HepG2 (cell line): Measurements from ENCODE around the gene NAGS. TPM values are rescaled to one million over a fixed set of nuclear protein-coding genes. Genes with fewer than 3 reads are reported as not detected.
A peak's percentile ranks its signal among the peaks of the same experiment; 100 is the strongest.

ENCODE experiments used
- ATF6 ChIP-seq: sonication (generic); formaldehyde crosslinking; conservative IDR thresholded peaks from 2 replicates; pipeline ENCODE4 v1.4.0; 2020; ENCODE audit warnings: missing genetic modification reagents
- EZH2 ChIP-seq: conservative IDR thresholded peaks from 2 replicates; pipeline ENCODE4 v1.6.1; 2012; ENCODE audit warnings: mild to moderate bottlenecking, low read depth, low read length, moderate library complexity
- HCFC1 ChIP-seq: fragments of 150-350 bp; IDR thresholded peaks from 2 replicates; pipeline ENCODE4 v1.6.1; 2014; ENCODE audit warnings: low read depth, low read length
- HDAC2 ChIP-seq: sonication (generic); formaldehyde crosslinking; IDR thresholded peaks from 2 replicates; pipeline ENCODE4 v1.4.0; 2020; ENCODE audit warnings: missing genetic modification reagents
- HOXA3 ChIP-seq: sonication (generic); formaldehyde crosslinking; IDR thresholded peaks from 2 replicates; pipeline ENCODE4 v1.5.0; 2020; ENCODE audit warnings: missing genetic modification reagents
- IKZF4 ChIP-seq: sonication (generic); formaldehyde crosslinking; IDR thresholded peaks from 2 replicates; pipeline ENCODE4 v1.5.1; 2020; ENCODE audit warnings: borderline replicate concordance, mild to moderate bottlenecking, low read depth, missing genetic modification reagents; ENCODE audit errors: not compliant biosample characterization
- MED8 ChIP-seq: sonication (generic); formaldehyde crosslinking; IDR thresholded peaks from 2 replicates; pipeline ENCODE4 v1.8.1; 2023; ENCODE audit warnings: mild to moderate bottlenecking, missing genetic modification reagents; ENCODE audit not compliant: insufficient replicate concordance
- MIER2 ChIP-seq: IDR thresholded peaks from 2 replicates; pipeline ENCODE4 v1.6.1; 2016; ENCODE audit warnings: missing biosample characterization, missing genetic modification reagents
- NFE2 ChIP-seq: sonication (generic); formaldehyde crosslinking; IDR thresholded peaks from 2 replicates; pipeline ENCODE4 v1.4.0; 2020; ENCODE audit warnings: missing genetic modification reagents
- PAF1 ChIP-seq: IDR thresholded peaks from 2 replicates; pipeline ENCODE4 v1.6.1; 2016; ENCODE audit warnings: missing genetic modification reagents, missing compliant biosample characterization
- RFX1 ChIP-seq: fragments of 450-650 bp; IDR thresholded peaks from 2 replicates; pipeline ENCODE4 v1.6.1; 2017
- SMYD3 ChIP-seq: sonication (generic); formaldehyde crosslinking; IDR thresholded peaks from 2 replicates; pipeline ENCODE4 v1.8.1; 2023; ENCODE audit warnings: mild to moderate bottlenecking, missing genetic modification reagents
- ZC3H13 ChIP-seq: sonication (generic); formaldehyde crosslinking; IDR thresholded peaks from 2 replicates; pipeline ENCODE4 v1.8.1; 2023; ENCODE audit warnings: mild to moderate bottlenecking, missing genetic modification reagents, moderate library complexity
- ZNF101 ChIP-seq: sonication (generic); formaldehyde crosslinking; IDR thresholded peaks from 2 replicates; pipeline ENCODE4 v1.4.0; 2020; ENCODE audit warnings: mild to moderate bottlenecking, low read depth, missing genetic modification reagents, borderline replicate concordance
- ZNF382 ChIP-seq: sonication (generic); formaldehyde crosslinking; IDR thresholded peaks from 2 replicates; pipeline ENCODE4 v1.5.0; 2020; ENCODE audit warnings: missing genetic modification reagents, mild to moderate bottlenecking, borderline replicate concordance
- ZNF589 ChIP-seq: sonication (generic); formaldehyde crosslinking; conservative IDR thresholded peaks from 2 replicates; pipeline ENCODE4 v1.8.0; 2022; ENCODE audit warnings: mild to moderate bottlenecking, moderate library complexity, missing genetic modification reagents
- ZNF616 ChIP-seq: sonication (generic); formaldehyde crosslinking; IDR thresholded peaks from 2 replicates; pipeline ENCODE4 v1.5.0; 2020; ENCODE audit warnings: low read depth, mild to moderate bottlenecking, missing genetic modification reagents
- ZNF782 ChIP-seq: sonication (generic); formaldehyde crosslinking; IDR thresholded peaks from 2 replicates; pipeline ENCODE4 v1.4.0; 2020; ENCODE audit warnings: missing genetic modification reagents, mild to moderate bottlenecking, borderline replicate concordance
- ZSCAN9 ChIP-seq: IDR thresholded peaks from 2 replicates; pipeline ENCODE4 v1.6.1; 2016; ENCODE audit warnings: borderline replicate concordance
- polyA plus RNA-seq, 8 experiments: library from polyadenylated mRNA; depleted of rRNA in 3 of 8; stranded (reverse) in 7 of 8; unstranded in 1 of 8; fragments of >200 nt; fragmentation: Illumina TruSeq in 4 of 8; extraction: Trizol in 4 of 8; gene quantifications; 2 replicates each; pipeline versions ENCODE4 v1.2.1 to v1.2.3, GENCODE V29; 2011 to 2016; ENCODE audit warnings: low read depth in 4 of 8, missing spikeins in 1 of 8, mixed read lengths in 1 of 8; ENCODE audit not compliant: insufficient read depth in 1 of 8
- total RNA-seq, 5 experiments: library from RNA; depleted of rRNA; stranded (reverse); fragments of >200 nt; fragmentation: Illumina TruSeq; extraction: Trizol; gene quantifications; 2 replicates each; pipeline ENCODE4 v1.2.3, GENCODE V29; 2016; ENCODE audit warnings: low read depth in 1 of 5
- TF ChIP-seq, protein P1 (sequence below): sonication (generic); IDR thresholded peaks from 2 replicates; pipeline ENCODE4 v1.6.1; 2016; ENCODE audit warnings: low read depth, borderline replicate concordance
- TF ChIP-seq, protein P2 (sequence below): sonication (generic); formaldehyde crosslinking; IDR thresholded peaks from 2 replicates; pipeline ENCODE4 v1.4.0; 2020; ENCODE audit warnings: missing genetic modification reagents, mild to moderate bottlenecking, borderline replicate concordance
- TF ChIP-seq, protein P3 (sequence below), 2 experiments: IDR thresholded peaks; 2 replicates each; pipeline ENCODE4 v1.6.1; 2011 to 2012; ENCODE audit warnings: low read length in 2 of 2, borderline replicate concordance in 1 of 2, low read depth in 1 of 2, mild to moderate bottlenecking in 1 of 2, moderate library complexity in 1 of 2

The NAGS gene
- total and polyA plus RNA-seq, 2 of the 13 experiments (the other 11 are each of a cell fraction or from before 2014, with no cell fraction given), result 4.3 to 5.1 TPM

GRCh38 chr17:43999024-43999423 lies 5.4 kb upstream of the NAGS start (continued):
- TF ChIP-seq SMYD3 (no peak), ZSCAN9 (CRISPR knock-in tag) (no peak), PAF1 (CRISPR knock-in tag) (no peak), MED8 (CRISPR knock-in tag) (no peak), ZNF589 (CRISPR knock-in tag) (0 out of 2 replicates have a peak, but pooled peaks have one; percentile 28), MIER2 (no peak), RFX1 (no peak), ZNF101 (CRISPR knock-in tag) (no peak), HCFC1 (no peak), ZNF616 (CRISPR knock-in tag) (no peak), HOXA3 (CRISPR knock-in tag) (no peak), NFE2 (CRISPR knock-in tag) (no peak), ZNF382 (CRISPR knock-in tag) (no peak), IKZF4 (CRISPR knock-in tag) (no peak), EZH2 (no peak), HDAC2 (CRISPR knock-in tag) (no peak), ZNF782 (CRISPR knock-in tag) (no peak), ZC3H13 (CRISPR knock-in tag) (no peak), ATF6 (no peak)
- TF ChIP-seq, protein P1, sequence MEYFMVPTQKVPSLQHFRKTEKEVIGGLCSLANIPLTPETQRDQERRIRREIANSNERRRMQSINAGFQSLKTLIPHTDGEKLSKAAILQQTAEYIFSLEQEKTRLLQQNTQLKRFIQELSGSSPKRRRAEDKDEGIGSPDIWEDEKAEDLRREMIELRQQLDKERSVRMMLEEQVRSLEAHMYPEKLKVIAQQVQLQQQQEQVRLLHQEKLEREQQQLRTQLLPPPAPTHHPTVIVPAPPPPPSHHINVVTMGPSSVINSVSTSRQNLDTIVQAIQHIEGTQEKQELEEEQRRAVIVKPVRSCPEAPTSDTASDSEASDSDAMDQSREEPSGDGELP, result no peak
- TF ChIP-seq, protein P2, sequence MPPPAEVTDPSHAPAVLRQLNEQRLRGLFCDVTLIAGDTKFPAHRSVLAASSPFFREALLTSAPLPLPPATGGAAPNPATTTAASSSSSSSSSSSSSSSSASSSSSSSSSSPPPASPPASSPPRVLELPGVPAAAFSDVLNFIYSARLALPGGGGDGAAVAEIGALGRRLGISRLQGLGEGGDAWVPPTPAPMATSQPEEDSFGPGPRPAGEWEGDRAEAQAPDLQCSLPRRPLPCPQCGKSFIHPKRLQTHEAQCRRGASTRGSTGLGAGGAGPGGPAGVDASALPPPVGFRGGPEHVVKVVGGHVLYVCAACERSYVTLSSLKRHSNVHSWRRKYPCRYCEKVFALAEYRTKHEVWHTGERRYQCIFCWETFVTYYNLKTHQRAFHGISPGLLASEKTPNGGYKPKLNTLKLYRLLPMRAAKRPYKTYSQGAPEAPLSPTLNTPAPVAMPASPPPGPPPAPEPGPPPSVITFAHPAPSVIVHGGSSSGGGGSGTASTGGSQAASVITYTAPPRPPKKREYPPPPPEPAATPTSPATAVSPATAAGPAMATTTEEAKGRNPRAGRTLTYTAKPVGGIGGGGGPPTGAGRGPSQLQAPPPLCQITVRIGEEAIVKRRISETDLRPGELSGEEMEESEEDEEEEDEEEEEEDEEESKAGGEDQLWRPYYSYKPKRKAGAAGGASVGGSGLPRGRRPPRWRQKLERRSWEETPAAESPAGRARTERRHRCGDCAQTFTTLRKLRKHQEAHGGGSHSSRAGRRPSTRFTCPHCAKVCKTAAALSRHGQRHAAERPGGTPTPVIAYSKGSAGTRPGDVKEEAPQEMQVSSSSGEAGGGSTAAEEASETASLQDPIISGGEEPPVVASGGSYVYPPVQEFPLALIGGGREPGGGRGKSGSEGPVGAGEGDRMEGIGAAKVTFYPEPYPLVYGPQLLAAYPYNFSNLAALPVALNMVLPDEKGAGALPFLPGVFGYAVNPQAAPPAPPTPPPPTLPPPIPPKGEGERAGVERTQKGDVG (CRISPR knock-in tag), result no peak
- TF ChIP-seq, protein P3, sequence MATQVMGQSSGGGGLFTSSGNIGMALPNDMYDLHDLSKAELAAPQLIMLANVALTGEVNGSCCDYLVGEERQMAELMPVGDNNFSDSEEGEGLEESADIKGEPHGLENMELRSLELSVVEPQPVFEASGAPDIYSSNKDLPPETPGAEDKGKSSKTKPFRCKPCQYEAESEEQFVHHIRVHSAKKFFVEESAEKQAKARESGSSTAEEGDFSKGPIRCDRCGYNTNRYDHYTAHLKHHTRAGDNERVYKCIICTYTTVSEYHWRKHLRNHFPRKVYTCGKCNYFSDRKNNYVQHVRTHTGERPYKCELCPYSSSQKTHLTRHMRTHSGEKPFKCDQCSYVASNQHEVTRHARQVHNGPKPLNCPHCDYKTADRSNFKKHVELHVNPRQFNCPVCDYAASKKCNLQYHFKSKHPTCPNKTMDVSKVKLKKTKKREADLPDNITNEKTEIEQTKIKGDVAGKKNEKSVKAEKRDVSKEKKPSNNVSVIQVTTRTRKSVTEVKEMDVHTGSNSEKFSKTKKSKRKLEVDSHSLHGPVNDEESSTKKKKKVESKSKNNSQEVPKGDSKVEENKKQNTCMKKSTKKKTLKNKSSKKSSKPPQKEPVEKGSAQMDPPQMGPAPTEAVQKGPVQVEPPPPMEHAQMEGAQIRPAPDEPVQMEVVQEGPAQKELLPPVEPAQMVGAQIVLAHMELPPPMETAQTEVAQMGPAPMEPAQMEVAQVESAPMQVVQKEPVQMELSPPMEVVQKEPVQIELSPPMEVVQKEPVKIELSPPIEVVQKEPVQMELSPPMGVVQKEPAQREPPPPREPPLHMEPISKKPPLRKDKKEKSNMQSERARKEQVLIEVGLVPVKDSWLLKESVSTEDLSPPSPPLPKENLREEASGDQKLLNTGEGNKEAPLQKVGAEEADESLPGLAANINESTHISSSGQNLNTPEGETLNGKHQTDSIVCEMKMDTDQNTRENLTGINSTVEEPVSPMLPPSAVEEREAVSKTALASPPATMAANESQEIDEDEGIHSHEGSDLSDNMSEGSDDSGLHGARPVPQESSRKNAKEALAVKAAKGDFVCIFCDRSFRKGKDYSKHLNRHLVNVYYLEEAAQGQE (IDR thresholded peaks at IDR 0.05; ENCODE audit: borderline replicate concordance in 1 of 2, low read depth in 1 of 2, low read length in 2 of 2), result no peak
